Karpas-422 (cell line): Measurements from ENCODE around the gene PLSCR4. TPM values are rescaled to one million over a fixed set of nuclear protein-coding genes. Genes with fewer than 3 reads are reported as not detected.

ENCODE experiments used
- DNase-seq: peaks from one replicate; pipeline ENCODE4 v3.0.0-alpha.2; 2015
- H2AFZ ChIP-seq: fragments of 200-600 bp; sonication (generic); 2 replicates; pipeline ENCODE4 v1.6.1; 2014; ENCODE audit warnings: antibody characterized with exemption, low read length, mixed read lengths
- H3K27ac ChIP-seq: fragments of 200-600 bp; sonication (generic); 2 replicates; pipeline ENCODE4 v1.5.1; 2014; ENCODE audit warnings: mild to moderate bottlenecking, low read length, moderate library complexity
- H3K27me3 ChIP-seq: fragments of 200-600 bp; sonication (generic); 2 replicates; pipeline ENCODE4 v1.6.1; 2014; ENCODE audit warnings: low read length, mixed read lengths
- H3K36me3 ChIP-seq: fragments of 200-600 bp; sonication (generic); 2 replicates; pipeline ENCODE4 v1.6.1; 2014; ENCODE audit warnings: low read length, mixed read lengths; ENCODE audit not compliant: insufficient read depth
- H3K4me1 ChIP-seq: fragments of 200-600 bp; sonication (generic); 2 replicates; pipeline ENCODE4 v1.6.1; 2014; ENCODE audit warnings: mild to moderate bottlenecking, low read length, mixed read lengths
- H3K4me2 ChIP-seq: fragments of 200-600 bp; sonication (generic); 2 replicates; pipeline ENCODE4 v1.6.1; 2014; ENCODE audit warnings: low read length, low read depth, mild to moderate bottlenecking; ENCODE audit not compliant: poor library complexity, severe bottlenecking
- H3K4me3 ChIP-seq: fragments of 200-600 bp; sonication (generic); 2 replicates; pipeline ENCODE4 v1.5.1; 2014; ENCODE audit warnings: mild to moderate bottlenecking, antibody characterized with exemption, low read length, mixed read lengths
- H3K79me2 ChIP-seq: fragments of 200-600 bp; sonication (generic); 2 replicates; pipeline ENCODE4 v1.6.1; 2014; ENCODE audit warnings: mild to moderate bottlenecking, low read length, mixed read lengths
- H3K9ac ChIP-seq: fragments of 200-600 bp; sonication (generic); 2 replicates; pipeline ENCODE4 v1.6.0; 2014; ENCODE audit warnings: low read length
- H3K9me2 ChIP-seq: fragments of 200-600 bp; sonication (generic), shearing (Covaris generic); replicated peaks from 2 replicates; pipeline ENCODE4 v1.6.0; 2014; ENCODE audit warnings: mild to moderate bottlenecking, low read length, moderate library complexity; ENCODE audit not compliant: insufficient read depth
- H3K9me3 ChIP-seq: fragments of 300-700, 200-600 bp; sonication (generic); 2 replicates; pipeline ENCODE4 v1.6.1; 2014; ENCODE audit warnings: low read length, mixed read lengths
- H4K20me1 ChIP-seq: fragments of 200-600 bp; sonication (generic); 2 replicates; pipeline ENCODE4 v1.6.1; 2014; ENCODE audit warnings: mild to moderate bottlenecking, antibody characterized with exemption, low read length, low read depth; ENCODE audit not compliant: insufficient read depth
- total RNA-seq: library from RNA; depleted of rRNA; stranded (reverse); fragments of >200 nt; shearing (Covaris generic); gene quantifications from 2 replicates; pipeline ENCODE4 v1.2.3, GENCODE V29; 2014; ENCODE audit warnings: low replicate concordance

Gene PLSCR4
- total RNA-seq, 1 experiment from 2014 or later = not detected

DNA sequence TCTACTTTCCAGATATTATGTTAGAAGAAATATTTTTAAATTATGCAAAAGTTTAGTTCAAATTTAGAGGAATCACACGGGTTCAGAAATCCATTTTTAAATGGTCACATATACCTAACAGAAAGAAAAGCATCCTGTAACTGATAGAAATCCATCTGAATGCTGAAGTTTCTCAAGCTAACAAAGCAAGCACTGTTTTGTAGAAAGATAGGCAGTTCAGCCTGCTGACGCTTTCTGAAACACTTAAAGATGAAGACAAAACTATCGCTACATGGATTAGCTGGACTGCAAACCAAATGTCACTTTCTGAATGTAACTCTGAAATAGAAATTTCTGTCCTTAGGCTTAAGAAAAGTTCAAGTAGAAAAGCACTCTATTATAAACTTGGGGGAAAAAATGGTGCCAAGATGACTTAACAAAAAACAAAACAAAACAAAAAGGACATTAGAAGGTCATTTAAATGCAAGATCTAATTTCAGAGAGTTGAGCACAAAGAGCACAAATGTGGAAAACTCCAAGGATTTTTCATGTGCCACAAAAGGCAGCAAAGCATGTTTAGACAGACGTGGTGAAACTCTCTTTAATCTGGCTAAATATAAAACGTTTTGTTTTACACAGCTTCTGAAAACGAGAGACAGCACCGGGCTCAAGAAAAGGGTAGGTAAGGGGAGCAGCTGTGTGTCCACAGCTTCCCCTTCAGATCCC is 91.1 kb downstream of the PLSCR4 start:
- Histone ChIP-seq H3K36me3 (no peaks in the 10 kb centered on the region), H3K4me3 (no peak overlapping the region), H3K9ac (no peak overlapping the region), H4K20me1 (no peaks in the 10 kb centered on the region), H2AFZ (no peak overlapping the region), H3K4me1 (no peaks in the 10 kb centered on the region), H3K79me2 (no peaks in the 10 kb centered on the region), H3K27me3 (no peaks in the 10 kb centered on the region), H3K9me2 (no peaks in the 10 kb centered on the region), H3K9me3 (no peaks in the 10 kb centered on the region), H3K4me2 (no peak overlapping the region), H3K27ac (no peak overlapping the region)
- no peak for DNase-seq

DNA sequence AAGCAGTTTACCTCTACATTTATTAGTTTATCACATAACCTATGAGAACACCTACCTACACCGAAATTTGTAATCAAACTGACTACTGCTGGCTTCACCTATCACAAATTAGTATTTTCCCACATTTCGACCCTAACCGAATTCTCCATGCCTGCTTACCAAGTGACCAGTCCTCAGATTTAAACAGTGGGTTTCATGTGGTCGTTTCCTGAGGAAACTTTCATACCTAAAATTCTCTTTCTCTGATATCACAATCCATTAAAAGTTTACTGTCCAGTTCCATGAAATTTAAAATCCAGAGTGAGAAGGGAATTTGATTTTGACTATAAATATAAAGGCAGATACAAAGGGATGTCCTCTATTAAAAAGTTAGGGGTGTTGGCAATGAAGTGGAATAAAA is 91.9 kb downstream of the PLSCR4 start:
- Histone ChIP-seq H3K36me3 (no peaks in the 10 kb centered on the region), H3K79me2 (no peaks in the 10 kb centered on the region), H3K27ac (no peak overlapping the region), H3K4me2 (no peak overlapping the region), H3K9me3 (no peaks in the 10 kb centered on the region), H2AFZ (no peak overlapping the region), H3K4me1 (no peaks in the 10 kb centered on the region), H3K9me2 (no peaks in the 10 kb centered on the region), H3K27me3 (no peaks in the 10 kb centered on the region), H4K20me1 (no peaks in the 10 kb centered on the region), H3K9ac (no peak overlapping the region), H3K4me3 (no peak overlapping the region)
- DNase-seq = no peak

DNA sequence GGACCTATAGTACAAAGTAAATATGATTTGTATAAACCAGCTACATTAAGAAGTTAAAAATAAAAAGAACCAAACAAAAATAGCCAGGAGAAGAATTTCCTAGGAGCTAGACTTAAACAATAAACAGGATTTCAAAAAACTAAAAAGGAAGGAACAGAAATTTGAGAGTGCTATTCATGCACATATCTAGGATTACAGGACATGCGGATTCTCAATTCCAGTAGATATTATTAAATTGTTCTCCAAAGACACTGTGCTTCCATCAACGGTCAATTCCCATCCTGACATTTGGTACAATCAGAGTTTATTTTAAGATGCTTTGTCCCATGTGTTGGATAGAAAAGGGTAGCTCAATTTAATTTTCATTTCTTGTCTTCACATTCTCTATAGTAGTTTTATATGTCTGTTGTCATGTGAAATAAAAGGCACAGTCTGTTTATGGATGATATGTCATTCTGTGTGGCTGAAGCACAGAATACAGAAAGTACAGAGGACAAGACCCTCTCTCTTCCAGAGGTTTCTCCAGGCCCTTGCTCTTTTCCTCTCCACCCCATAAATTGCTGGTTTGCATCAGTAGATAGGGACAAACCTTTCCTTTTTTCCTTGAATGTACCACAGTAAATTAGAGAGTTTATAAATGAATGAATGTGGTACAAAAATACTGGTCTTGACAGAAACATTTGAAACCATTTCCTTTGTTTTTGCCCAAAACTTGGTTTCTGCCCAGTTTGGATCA is 93.4 kb downstream of the PLSCR4 start:
- Histone ChIP-seq H3K4me3 (no peak overlapping the region), H3K27me3 (no peaks in the 10 kb centered on the region), H3K9me2 (no peaks in the 10 kb centered on the region), H3K27ac (no peak overlapping the region), H4K20me1 (no peaks in the 10 kb centered on the region), H3K9me3 (no peaks in the 10 kb centered on the region), H2AFZ (no peak overlapping the region), H3K36me3 (no peaks in the 10 kb centered on the region), H3K9ac (no peak overlapping the region), H3K79me2 (no peaks in the 10 kb centered on the region), H3K4me1 (no peaks in the 10 kb centered on the region), H3K4me2 (no peak overlapping the region)
- no peak for DNase-seq

DNA sequence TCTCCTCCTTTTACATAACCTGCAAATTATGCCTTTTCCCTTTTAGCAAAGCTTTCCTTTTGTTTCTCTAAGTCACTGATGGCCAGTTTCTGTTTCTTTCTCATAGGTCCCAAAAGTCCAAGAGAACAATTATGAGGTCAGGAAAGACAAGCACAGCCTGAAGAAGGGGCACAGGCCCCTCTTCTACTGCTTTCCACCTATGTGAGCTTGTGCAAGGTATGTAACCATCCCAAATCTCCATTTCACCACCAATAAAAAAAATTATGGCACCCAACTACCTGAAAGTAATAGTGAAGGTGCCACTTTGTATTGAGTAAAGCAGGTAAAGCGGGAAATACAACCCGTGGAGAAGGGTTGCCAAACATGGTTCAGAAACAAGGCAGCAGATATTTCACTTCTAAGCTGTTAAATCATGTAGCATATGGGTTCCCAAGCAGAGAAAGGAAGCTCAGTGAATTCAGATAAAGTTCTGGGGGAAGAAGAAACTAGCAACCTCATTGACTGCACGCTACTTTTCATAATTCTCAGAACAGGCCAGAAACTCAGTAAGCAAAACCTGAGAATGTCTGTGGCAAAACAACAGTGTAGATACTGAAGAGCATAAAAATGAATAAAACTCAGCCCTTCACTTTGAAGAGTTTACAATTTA is 94.1 kb downstream of the PLSCR4 start:
- Histone ChIP-seq H3K27me3 (no peaks in the 10 kb centered on the region), H3K9ac (no peak overlapping the region), H4K20me1 (no peaks in the 10 kb centered on the region), H3K9me2 (no peaks in the 10 kb centered on the region), H3K4me1 (no peaks in the 10 kb centered on the region), H3K4me3 (no peak overlapping the region), H2AFZ (no peak overlapping the region), H3K79me2 (no peaks in the 10 kb centered on the region), H3K4me2 (no peak overlapping the region), H3K36me3 (no peaks in the 10 kb centered on the region), H3K9me3 (no peaks in the 10 kb centered on the region), H3K27ac (no peak overlapping the region)
- DNase-seq = no peak

DNA sequence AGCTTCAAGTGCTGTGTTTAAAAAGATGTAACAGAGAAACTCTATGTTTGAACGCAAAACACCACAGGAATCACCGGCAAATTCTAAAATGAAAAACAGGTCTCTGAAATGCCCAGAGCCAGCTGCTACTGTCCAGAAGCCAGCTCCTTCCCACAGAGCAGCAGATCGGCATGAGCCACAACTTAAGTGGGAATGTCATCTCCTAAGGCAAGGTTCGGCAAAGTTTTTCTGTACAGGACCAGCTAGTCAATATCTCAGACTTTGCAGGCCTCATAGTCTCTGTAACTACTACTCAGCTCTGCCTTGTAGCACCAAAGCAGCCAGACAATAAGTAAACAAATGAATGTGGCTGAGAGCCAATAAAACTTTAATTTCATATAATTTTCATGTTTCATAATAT is 94.8 kb downstream of the PLSCR4 start:
- H3K4me1 ChIP-seq = no peaks in the 10 kb centered on the region
- no peak overlapping the region for H2AFZ ChIP-seq
- H3K27ac ChIP-seq = no peak overlapping the region
- H4K20me1 ChIP-seq = no peaks in the 10 kb centered on the region
- no peak overlapping the region for H3K4me3 ChIP-seq
- H3K27me3 ChIP-seq = no peaks in the 10 kb centered on the region
- DNase-seq = no peak
- no peak overlapping the region for H3K4me2 ChIP-seq
- no peaks in the 10 kb centered on the region for H3K79me2 ChIP-seq
- H3K36me3 ChIP-seq = no peaks in the 10 kb centered on the region
- H3K9me2 ChIP-seq = no peaks in the 10 kb centered on the region
- no peaks in the 10 kb centered on the region for H3K9me3 ChIP-seq
- H3K9ac ChIP-seq = no peak overlapping the region

DNA sequence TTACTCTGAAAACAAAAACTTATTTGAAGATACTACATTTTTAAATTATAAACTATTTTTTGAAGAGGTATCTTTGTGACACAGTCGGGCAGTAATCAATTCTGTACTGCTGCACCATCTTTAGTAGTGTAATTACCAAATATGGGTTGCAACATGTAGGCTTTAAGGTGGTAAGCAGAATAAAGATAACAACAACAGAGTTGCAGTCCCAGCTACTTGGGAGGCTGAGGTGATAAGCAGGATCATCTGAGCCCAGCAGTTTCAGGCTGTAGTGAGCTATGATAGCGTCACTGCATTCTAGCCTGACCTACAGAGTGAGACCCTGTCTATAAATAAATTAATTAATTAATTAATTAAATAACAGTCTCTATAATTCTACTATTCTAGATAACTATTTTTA is 95.9 kb downstream of the PLSCR4 start:
- Histone ChIP-seq H3K4me3 (no peak overlapping the region), H3K9me2 (no peaks in the 10 kb centered on the region), H3K79me2 (no peaks in the 10 kb centered on the region), H3K27me3 (no peaks in the 10 kb centered on the region), H3K27ac (no peak overlapping the region), H3K36me3 (no peaks in the 10 kb centered on the region), H3K9ac (no peak overlapping the region), H2AFZ (no peak overlapping the region), H3K4me1 (no peaks in the 10 kb centered on the region), H4K20me1 (no peaks in the 10 kb centered on the region), H3K9me3 (no peaks in the 10 kb centered on the region), H3K4me2 (no peak overlapping the region)
- no peak for DNase-seq

DNA sequence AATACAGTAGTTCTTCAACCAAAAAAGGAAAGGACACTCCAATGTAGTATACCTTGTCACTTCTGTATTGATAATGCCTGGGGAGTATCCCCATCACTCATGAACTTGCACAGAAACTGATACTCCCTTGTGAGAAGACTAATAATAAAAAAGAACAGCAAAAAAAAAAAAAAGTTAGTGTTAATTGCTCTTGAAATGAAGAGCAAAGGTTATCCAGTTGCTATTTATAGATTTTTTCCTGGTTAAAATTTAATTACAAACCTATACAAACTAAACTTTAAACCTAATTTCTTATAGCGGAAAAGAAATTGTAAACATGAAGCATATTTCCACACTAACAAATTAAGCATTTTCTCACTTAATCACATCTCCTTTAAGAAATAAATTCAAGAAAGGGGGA is 96.6 kb downstream of the PLSCR4 start:
- H3K27me3 ChIP-seq = no peaks in the 10 kb centered on the region
- no peak for DNase-seq
- no peaks in the 10 kb centered on the region for H3K79me2 ChIP-seq
- H3K4me3 ChIP-seq = no peak overlapping the region
- no peaks in the 10 kb centered on the region for H4K20me1 ChIP-seq
- no peak overlapping the region for H3K4me2 ChIP-seq
- no peak overlapping the region for H3K9ac ChIP-seq
- H2AFZ ChIP-seq = no peak overlapping the region
- H3K36me3 ChIP-seq = no peaks in the 10 kb centered on the region
- H3K4me1 ChIP-seq = no peaks in the 10 kb centered on the region
- no peaks in the 10 kb centered on the region for H3K9me3 ChIP-seq
- no peaks in the 10 kb centered on the region for H3K9me2 ChIP-seq
- H3K27ac ChIP-seq = no peak overlapping the region

DNA sequence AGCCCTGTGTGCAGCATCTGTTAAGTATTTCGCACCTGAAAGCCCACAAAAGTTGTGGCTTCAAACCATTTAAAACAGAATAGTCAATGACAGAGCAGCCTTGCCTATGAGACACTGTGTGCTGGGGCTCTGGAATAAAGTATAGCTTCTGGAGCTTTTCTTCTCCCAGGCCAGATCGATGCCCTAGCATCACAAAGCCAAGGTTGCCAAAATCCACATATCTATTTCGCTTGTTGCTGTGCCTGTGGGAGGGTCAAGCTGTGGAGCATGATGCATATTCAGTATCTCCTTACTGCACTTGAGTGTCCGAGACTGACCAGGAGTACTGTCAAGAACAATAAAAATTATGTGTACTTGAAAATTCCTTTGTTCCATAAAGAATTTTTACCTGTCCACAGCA is 97.5 kb downstream of the PLSCR4 start:
- Histone ChIP-seq H3K9ac (no peak overlapping the region), H3K27me3 (no peaks in the 10 kb centered on the region), H3K9me3 (no peaks in the 10 kb centered on the region), H3K9me2 (no peaks in the 10 kb centered on the region), H4K20me1 (no peaks in the 10 kb centered on the region), H3K4me3 (no peak overlapping the region), H3K36me3 (no peaks in the 10 kb centered on the region), H3K79me2 (no peaks in the 10 kb centered on the region), H3K4me2 (no peak overlapping the region), H3K4me1 (no peaks in the 10 kb centered on the region), H3K27ac (no peak overlapping the region), H2AFZ (no peak overlapping the region)
- no peak for DNase-seq
